Measurements from ENCODE around the gene PTPN21.

The PTPN21 gene

GRCh38 chr14:88507208-88507607 is 47.6 kb downstream of the PTPN21 start:
- no peak for DNase-seq (ENCODE audit: low read depth in 1 of 2, low spot score in 1 of 2)

GRCh38 chr14:88505621-88506020 is 49.2 kb downstream of the PTPN21 start:
- no peak for DNase-seq (ENCODE audit: low read depth in 1 of 2, low spot score in 1 of 2)

GRCh38 chr14:88504602-88505001 is 50.2 kb downstream of the PTPN21 start:
- no peak for DNase-seq (ENCODE audit: low read depth in 1 of 2, low spot score in 1 of 2)

- no peak for DNase-seq (ENCODE audit: low read depth in 1 of 2, low spot score in 1 of 2)
These were observed 50.9 kb downstream of the PTPN21 start for GRCh38 chr14:88503754-88504406.

- DNase-seq (ENCODE audit: low read depth in 1 of 2, low spot score in 1 of 2) = no peak
These were observed 52.1 kb downstream of the PTPN21 start for GRCh38 chr14:88502740-88503139.

- no peak for DNase-seq (ENCODE audit: low read depth in 1 of 2, low spot score in 1 of 2)
These were observed 54.2 kb downstream of the PTPN21 start for GRCh38 chr14:88500611-88501010.

- DNase-seq (ENCODE audit: low read depth in 1 of 2, low spot score in 1 of 2) = no peak
These were observed 55.6 kb downstream of the PTPN21 start for GRCh38 chr14:88499225-88499624.

GRCh38 chr14:88496414-88496813 is 58.4 kb downstream of the PTPN21 start:
- no peak for DNase-seq (ENCODE audit: low read depth in 1 of 2, low spot score in 1 of 2)

GRCh38 chr14:88493392-88494185 is 61.2 kb downstream of the PTPN21 start:
- no peak for DNase-seq (ENCODE audit: low read depth in 1 of 2, low spot score in 1 of 2)

- DNase-seq (ENCODE audit: low read depth in 1 of 2, low spot score in 1 of 2) = peak; percentile 10 to 15
These were observed 62.3 kb downstream of the PTPN21 start for GRCh38 chr14:88492272-88493089.

- no peak for DNase-seq (ENCODE audit: low read depth in 1 of 2, low spot score in 1 of 2)
These were observed 64.6 kb downstream of the PTPN21 start for GRCh38 chr14:88490168-88490567.

- DNase-seq (ENCODE audit: low read depth in 1 of 2, low spot score in 1 of 2) = no peak
These were observed 65.9 kb downstream of the PTPN21 start for GRCh38 chr14:88488897-88489296.

- DNase-seq (ENCODE audit: low read depth in 1 of 2, low spot score in 1 of 2) = no peak
These were observed 66.7 kb downstream of the PTPN21 start for GRCh38 chr14:88488081-88488480.

- no peak for DNase-seq (ENCODE audit: low read depth in 1 of 2, low spot score in 1 of 2)
These were observed 72.3 kb downstream of the PTPN21 start for GRCh38 chr14:88482524-88482923.

- DNase-seq (ENCODE audit: low read depth in 1 of 2, low spot score in 1 of 2) = no peak
These were observed 73.0 kb downstream of the PTPN21 start for GRCh38 chr14:88481794-88482193.

- DNase-seq (ENCODE audit: low read depth in 1 of 2, low spot score in 1 of 2) = no peak
These were observed 73.7 kb downstream of the PTPN21 start for GRCh38 chr14:88481059-88481458.

- DNase-seq (ENCODE audit: low read depth in 1 of 2, low spot score in 1 of 2) = no peak
These were observed 75.2 kb downstream of the PTPN21 start for GRCh38 chr14:88479574-88479987.

GRCh38 chr14:88478931-88479330 is 75.9 kb downstream of the PTPN21 start:
- DNase-seq (ENCODE audit: low read depth in 1 of 2, low spot score in 1 of 2) = no peak

- no peak for DNase-seq (ENCODE audit: low read depth in 1 of 2, low spot score in 1 of 2)
These were observed 77.1 kb downstream of the PTPN21 start for GRCh38 chr14:88477513-88478250.

GRCh38 chr14:88476825-88477224 is 78.0 kb downstream of the PTPN21 start:
- no peak for DNase-seq (ENCODE audit: low read depth in 1 of 2, low spot score in 1 of 2)

GRCh38 chr14:88476214-88476774 is 78.5 kb downstream of the PTPN21 start:
- no peak for DNase-seq (ENCODE audit: low read depth in 1 of 2, low spot score in 1 of 2)
